KMS-11 (cell line): ENCODE measurements around the gene GRIA1.
"Not testable (repeated sequence)": the region's sequence is repeated elsewhere in the genome, so short reads cannot be mapped to it uniquely, and the experiment has no call there.

Experiments used
- H2AFZ ChIP-seq: fragments of 200-600 bp; sonication (generic); 2 replicates; pipeline ENCODE4 v1.6.1; 2016; ENCODE audit warnings: antibody characterized with exemption, mixed run types, low read depth
- H3K27ac ChIP-seq: fragments of 200-600 bp; sonication (generic); 2 replicates; pipeline ENCODE4 v1.6.1; 2016; ENCODE audit warnings: mild to moderate bottlenecking, mixed run types
- H3K27me3 ChIP-seq: fragments of 200-600 bp; sonication (generic); 2 replicates; pipeline ENCODE4 v1.6.1; 2017; ENCODE audit warnings: mild to moderate bottlenecking, low read depth, mixed run types, moderate library complexity; ENCODE audit not compliant: insufficient read depth
- H3K36me3 ChIP-seq: fragments of 200-600 bp; sonication (generic); 2 replicates; pipeline ENCODE4 v1.6.1; 2017; ENCODE audit warnings: mild to moderate bottlenecking, mixed run types; ENCODE audit not compliant: insufficient read depth
- H3K4me1 ChIP-seq: fragments of 200-600 bp; sonication (generic); 2 replicates; pipeline ENCODE4 v1.6.1; 2016; ENCODE audit warnings: mild to moderate bottlenecking, low read depth, mixed run types; ENCODE audit not compliant: poor library complexity, severe bottlenecking
- H3K4me2 ChIP-seq: fragments of 200-600 bp; sonication (generic); 2 replicates; pipeline ENCODE4 v1.7.0; 2016; ENCODE audit warnings: mild to moderate bottlenecking, mixed run types
- H3K4me3 ChIP-seq: fragments of 200-600 bp; sonication (generic); IDR thresholded peaks from 2 replicates; pipeline ENCODE4 v1.6.1; 2017; ENCODE audit warnings: low read depth, low read length, mixed read lengths; ENCODE audit not compliant: insufficient read depth
- H3K79me2 ChIP-seq: fragments of 200-600 bp; sonication (generic); 2 replicates; pipeline ENCODE4 v1.6.1; 2016; ENCODE audit warnings: low read depth, mixed run types; ENCODE audit not compliant: insufficient read depth
- H3K9ac ChIP-seq: fragments of 200-600 bp; sonication (generic); 2 replicates; pipeline ENCODE4 v1.6.1; 2016; ENCODE audit warnings: mild to moderate bottlenecking, mixed run types
- H4K20me1 ChIP-seq: fragments of 200-600 bp; sonication (generic); 2 replicates; pipeline ENCODE4 v1.6.1; 2016; ENCODE audit warnings: mild to moderate bottlenecking, mixed run types; ENCODE audit not compliant: insufficient read depth
- CTCF ChIP-seq: fragments of 200-600 bp; sonication (generic); conservative IDR thresholded peaks from 2 replicates; pipeline ENCODE4 v1.6.1; 2017; ENCODE audit warnings: low read depth, mild to moderate bottlenecking, antibody characterized with exemption, low read length, moderate library complexity, mixed read lengths

GRIA1 gene

GRCh38 chr5:153718713-153719112 is 228.2 kb downstream of the GRIA1 start:
- H3K4me2 ChIP-seq = no peak overlapping the region
- no peak overlapping the region for H3K9ac ChIP-seq
- no peaks in the 10 kb centered on the region for H4K20me1 ChIP-seq
- H3K27ac ChIP-seq = no peak overlapping the region
- TF ChIP-seq CTCF = no peak
- no peaks in the 10 kb centered on the region for H3K27me3 ChIP-seq
- no peak overlapping the region for H2AFZ ChIP-seq
- no peaks in the 10 kb centered on the region for H3K36me3 ChIP-seq
- no peaks in the 10 kb centered on the region for H3K4me1 ChIP-seq
- no peak overlapping the region for H3K4me3 ChIP-seq
- no peaks in the 10 kb centered on the region for H3K79me2 ChIP-seq

- Histone ChIP-seq H3K79me2 (no peaks in the 10 kb centered on the region), H4K20me1 (no peaks in the 10 kb centered on the region), H2AFZ (no peak overlapping the region), H3K4me2 (no peak overlapping the region), H3K9ac (no peak overlapping the region), H3K4me3 (no peak overlapping the region), H3K4me1 (no peaks in the 10 kb centered on the region), H3K27me3 (no peaks in the 10 kb centered on the region), H3K36me3 (no peaks in the 10 kb centered on the region), H3K27ac (no peak overlapping the region)
- TF ChIP-seq CTCF = no peak
Observed at GRCh38 chr5:153719324-153719723, 228.9 kb downstream of the GRIA1 start.

GRCh38 chr5:153723022-153723610 is 232.6 kb downstream of the GRIA1 start:
- H3K36me3 ChIP-seq, H3K27me3 ChIP-seq, H3K4me1 ChIP-seq, H3K79me2 ChIP-seq, H4K20me1 ChIP-seq, H3K27ac ChIP-seq, H3K4me2 ChIP-seq, H2AFZ ChIP-seq, H3K9ac ChIP-seq, H3K4me3 ChIP-seq: not testable (repeated sequence)

- H3K36me3 ChIP-seq = no peaks in the 10 kb centered on the region
- H3K9ac ChIP-seq = no peak overlapping the region
- no peak overlapping the region for H3K4me2 ChIP-seq
- no peak overlapping the region for H3K27ac ChIP-seq
- H4K20me1 ChIP-seq = no peaks in the 10 kb centered on the region
- H2AFZ ChIP-seq = no peak overlapping the region
- H3K4me3 ChIP-seq = no peak overlapping the region
- no peaks in the 10 kb centered on the region for H3K79me2 ChIP-seq
- H3K27me3 ChIP-seq = no peaks in the 10 kb centered on the region
- TF ChIP-seq CTCF = no peak
- no peaks in the 10 kb centered on the region for H3K4me1 ChIP-seq
Observed at GRCh38 chr5:153742060-153742459, 251.6 kb downstream of the GRIA1 start.

- no peak overlapping the region for H3K27ac ChIP-seq
- no peak overlapping the region for H2AFZ ChIP-seq
- no peaks in the 10 kb centered on the region for H3K4me1 ChIP-seq
- no peaks in the 10 kb centered on the region for H3K27me3 ChIP-seq
- H3K4me2 ChIP-seq = no peak overlapping the region
- H3K36me3 ChIP-seq = no peaks in the 10 kb centered on the region
- no peak for TF ChIP-seq CTCF
- H4K20me1 ChIP-seq = no peaks in the 10 kb centered on the region
- H3K9ac ChIP-seq = no peak overlapping the region
- no peak overlapping the region for H3K4me3 ChIP-seq
- no peaks in the 10 kb centered on the region for H3K79me2 ChIP-seq
Observed at GRCh38 chr5:153744751-153745150, 254.3 kb downstream of the GRIA1 start.
